IPS-18a (cell line): ENCODE data around the gene TEC.

Experiments used
- H3K27ac ChIP-seq: one replicate; pipeline ENCODE4 v1.5.1; 2013; ENCODE audit warnings: low read length
- H3K27me3 ChIP-seq: one replicate; pipeline ENCODE4 v1.6.1; 2013; ENCODE audit warnings: mild to moderate bottlenecking, low read length; ENCODE audit not compliant: control insufficient read depth, insufficient read depth
- H3K36me3 ChIP-seq: one replicate; pipeline ENCODE4 v1.6.1; 2013; ENCODE audit warnings: low read depth, low read length; ENCODE audit not compliant: control insufficient read depth
- H3K4me1 ChIP-seq: one replicate; pipeline ENCODE4 v1.6.1; 2013; ENCODE audit warnings: low read depth, low read length; ENCODE audit not compliant: control insufficient read depth
- H3K4me3 ChIP-seq: one replicate; pipeline ENCODE4 v1.5.1; 2013; ENCODE audit warnings: low read length
- H3K9ac ChIP-seq: one replicate; pipeline ENCODE4 v1.6.1; 2013; ENCODE audit warnings: mild to moderate bottlenecking, low read length, moderate library complexity
- H3K9me3 ChIP-seq: one replicate; pipeline ENCODE4 v1.6.1; 2013; ENCODE audit warnings: low read depth, low read length; ENCODE audit not compliant: control insufficient read depth

Gene TEC

DNA sequence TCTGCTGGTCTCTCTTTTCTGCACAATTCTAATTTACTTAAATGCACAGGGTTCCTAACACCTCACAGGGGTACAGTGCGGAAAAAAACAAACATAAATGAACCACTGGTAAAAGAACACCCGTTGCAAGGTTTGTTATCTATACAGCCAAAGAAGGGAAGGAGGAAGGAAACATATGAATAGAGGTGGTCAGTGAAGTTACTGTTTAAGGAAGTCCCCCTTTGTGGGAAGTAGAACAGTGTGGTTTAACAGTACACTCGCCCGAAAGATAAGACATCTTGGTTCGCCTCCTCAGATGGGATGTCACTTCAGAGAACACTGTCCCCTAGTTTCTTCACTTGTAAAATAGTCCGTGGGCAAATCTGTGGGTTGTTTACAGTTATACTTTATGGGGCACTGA is 57.5 kb downstream of the TEC start:
- H3K9ac ChIP-seq = no peak overlapping the region
- no peak overlapping the region for H3K27ac ChIP-seq
- H3K4me1 ChIP-seq = peaks cover 3% of the 10 kb centered on the region

DNA sequence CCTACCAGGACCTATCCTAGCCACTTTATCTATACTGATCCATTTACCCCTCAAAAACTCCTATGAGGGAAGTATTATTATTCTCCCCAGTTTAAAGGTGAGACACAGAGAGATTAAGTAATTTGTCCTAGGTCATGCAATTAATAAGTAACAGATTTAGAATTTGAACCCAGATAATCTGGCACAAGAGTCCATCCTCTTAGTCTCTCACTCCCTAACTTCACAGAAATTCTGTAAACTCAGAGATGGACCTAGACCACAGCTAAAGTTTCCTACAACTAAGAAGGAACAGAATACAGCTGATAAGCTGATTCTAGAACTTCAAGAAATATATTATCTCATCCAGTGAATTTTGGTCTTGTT is 58.7 kb downstream of the TEC start:
- Histone ChIP-seq H3K27ac (no peak overlapping the region), H3K4me1 (peaks cover 3% of the 10 kb centered on the region), H3K27me3 (no peaks in the 10 kb centered on the region), H3K36me3 (no peaks in the 10 kb centered on the region), H3K9me3 (no peaks in the 10 kb centered on the region), H3K4me3 (no peak overlapping the region), H3K9ac (no peak overlapping the region)

More for the DNA sequence above, 57.5 kb downstream of the TEC start:
- H3K27me3 ChIP-seq = no peaks in the 10 kb centered on the region
- no peaks in the 10 kb centered on the region for H3K36me3 ChIP-seq
- H3K9me3 ChIP-seq = no peaks in the 10 kb centered on the region
- no peak overlapping the region for H3K4me3 ChIP-seq

DNA sequence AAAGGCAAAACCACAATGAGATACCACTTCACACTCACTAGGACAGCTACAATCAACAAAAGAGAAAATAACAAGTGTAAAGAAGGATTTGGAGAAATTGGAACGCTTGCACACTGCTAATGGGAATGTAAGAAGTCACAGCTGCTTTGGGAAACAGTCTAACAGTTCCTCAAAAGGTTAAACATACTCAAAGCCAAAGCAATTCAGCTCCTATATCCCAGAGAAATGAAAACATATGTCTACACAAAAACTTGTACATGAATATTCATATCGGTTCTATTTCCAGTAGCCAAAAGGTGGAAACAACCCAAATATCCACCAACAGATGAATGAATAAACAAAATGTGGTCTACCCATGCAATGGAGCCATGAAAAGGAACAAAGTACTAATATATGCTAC is 64.0 kb downstream of the TEC start:
- Histone ChIP-seq H3K9me3 (no peaks in the 10 kb centered on the region), H3K27ac (no peak overlapping the region), H3K27me3 (no peaks in the 10 kb centered on the region), H3K9ac (no peak overlapping the region), H3K4me3 (no peak overlapping the region), H3K36me3 (no peaks in the 10 kb centered on the region), H3K4me1 (peaks cover 3% of the 10 kb centered on the region)

DNA sequence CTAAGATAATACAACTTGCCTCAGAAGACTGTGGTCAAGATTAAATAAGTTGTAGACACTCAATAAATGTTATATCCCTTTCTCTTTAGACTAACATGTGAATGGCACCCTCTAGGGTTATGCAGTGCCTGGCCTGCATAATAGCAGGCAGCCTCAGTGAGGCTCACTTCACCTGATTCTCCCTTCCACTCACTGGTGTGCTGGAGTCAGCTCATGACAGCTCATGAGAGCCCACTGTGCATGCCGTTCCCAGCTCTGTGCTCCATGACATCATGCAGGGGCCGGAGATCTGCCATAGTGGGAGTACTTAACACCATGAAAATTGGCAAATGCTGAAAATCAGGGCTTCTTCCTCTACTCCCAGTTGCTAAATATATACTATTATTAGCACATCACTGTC is 64.5 kb downstream of the TEC start:
- Histone ChIP-seq H3K36me3 (no peaks in the 10 kb centered on the region), H3K9ac (no peak overlapping the region), H3K4me3 (no peak overlapping the region), H3K4me1 (peaks cover 3% of the 10 kb centered on the region), H3K9me3 (no peaks in the 10 kb centered on the region), H3K27me3 (no peaks in the 10 kb centered on the region), H3K27ac (no peak overlapping the region)

DNA sequence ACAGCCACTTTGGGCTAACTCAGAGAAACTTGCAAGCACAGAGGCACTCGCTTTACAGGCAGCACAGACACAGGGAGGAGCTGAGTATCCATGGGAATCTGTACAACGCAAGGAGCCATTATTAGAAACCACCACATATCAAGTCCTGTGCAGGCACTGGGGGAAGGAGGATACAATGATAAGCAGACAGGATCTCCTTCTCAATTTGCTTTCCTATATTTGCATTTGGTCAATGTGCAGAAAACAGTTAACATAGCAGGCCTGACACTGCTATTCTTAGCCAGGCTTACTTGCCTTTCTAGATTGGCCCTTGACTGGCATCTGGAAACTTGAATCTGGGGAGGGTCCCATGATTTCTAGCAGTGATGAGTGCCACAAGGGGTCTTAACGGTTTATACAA is 65.8 kb downstream of the TEC start:
- H3K4me3 ChIP-seq = no peak overlapping the region
- no peaks in the 10 kb centered on the region for H3K36me3 ChIP-seq
- peaks cover 3% of the 10 kb centered on the region for H3K4me1 ChIP-seq
- H3K27ac ChIP-seq = no peak overlapping the region
- no peaks in the 10 kb centered on the region for H3K9me3 ChIP-seq
- H3K9ac ChIP-seq = no peak overlapping the region
- H3K27me3 ChIP-seq = no peaks in the 10 kb centered on the region

DNA sequence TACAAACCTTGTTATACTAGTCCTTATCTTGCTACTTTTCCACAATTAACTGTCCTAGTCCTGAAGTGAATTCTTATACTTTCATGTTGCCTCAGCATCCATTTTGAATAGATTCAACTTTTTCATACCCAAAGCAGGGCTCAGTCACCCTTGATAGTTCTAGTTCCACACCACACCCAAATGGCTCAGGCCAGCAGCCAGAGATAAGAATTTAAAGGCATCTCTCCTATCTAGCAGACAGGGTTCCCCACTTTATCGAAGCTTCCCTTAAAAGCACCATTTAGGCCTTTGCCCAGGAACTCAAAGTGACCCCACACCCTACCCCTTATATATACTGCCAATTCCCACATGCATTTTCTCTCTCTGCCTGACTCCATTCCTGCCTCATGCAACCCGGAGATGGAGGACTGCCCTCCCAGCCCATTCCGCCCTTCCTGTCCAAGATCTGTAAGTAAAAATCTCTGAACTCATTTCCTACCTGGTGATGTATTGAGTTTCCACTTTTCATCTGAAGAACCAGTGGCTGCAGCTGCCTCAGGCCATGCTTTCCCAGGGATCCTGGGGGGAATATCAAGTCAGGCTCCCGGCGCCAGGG is 71.9 kb downstream of the TEC start:
- Histone ChIP-seq H3K4me3 (no peak overlapping the region), H3K36me3 (no peaks in the 10 kb centered on the region), H3K9me3 (no peaks in the 10 kb centered on the region), H3K9ac (no peak overlapping the region), H3K27ac (no peak overlapping the region), H3K27me3 (no peaks in the 10 kb centered on the region), H3K4me1 (no peaks in the 10 kb centered on the region)

DNA sequence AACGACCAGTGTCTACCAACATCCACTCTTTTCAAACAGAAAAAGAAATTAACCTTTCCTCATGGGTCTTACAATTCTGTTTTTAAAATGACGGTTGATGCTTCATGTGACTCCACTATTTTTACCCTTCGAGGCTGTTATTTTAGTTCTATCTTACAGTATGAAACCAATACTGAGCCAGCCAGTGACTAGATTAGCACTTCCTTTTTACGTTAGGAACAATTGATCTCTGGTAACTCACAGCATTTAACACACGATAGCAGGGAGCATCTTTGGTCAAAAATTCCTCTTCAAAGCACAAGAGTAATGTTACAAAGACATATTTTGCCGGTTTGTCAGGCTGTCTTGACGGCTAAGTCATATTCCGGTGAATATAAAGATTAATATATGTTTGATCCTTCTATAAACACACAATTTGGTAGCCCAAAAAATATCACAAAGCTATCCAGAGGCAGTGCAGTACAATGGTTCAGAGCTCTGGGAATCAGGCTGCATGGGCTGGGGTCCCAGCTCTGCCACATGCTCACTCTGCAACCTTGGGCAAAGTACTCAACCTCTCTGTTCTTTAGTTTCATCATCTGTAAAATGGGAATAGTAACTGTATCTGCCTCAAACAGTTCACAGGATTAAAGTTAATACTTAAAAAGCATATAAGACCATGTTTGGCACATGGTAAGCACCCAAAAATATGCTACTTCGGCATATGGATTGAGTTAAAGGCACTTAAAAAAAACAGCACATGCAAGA is 72.7 kb downstream of the TEC start:
- H3K27me3 ChIP-seq = no peaks in the 10 kb centered on the region
- no peaks in the 10 kb centered on the region for H3K9me3 ChIP-seq
- H3K36me3 ChIP-seq = no peaks in the 10 kb centered on the region
- no peak overlapping the region for H3K27ac ChIP-seq
- no peak overlapping the region for H3K4me3 ChIP-seq
- H3K4me1 ChIP-seq = no peaks in the 10 kb centered on the region
- no peak overlapping the region for H3K9ac ChIP-seq

DNA sequence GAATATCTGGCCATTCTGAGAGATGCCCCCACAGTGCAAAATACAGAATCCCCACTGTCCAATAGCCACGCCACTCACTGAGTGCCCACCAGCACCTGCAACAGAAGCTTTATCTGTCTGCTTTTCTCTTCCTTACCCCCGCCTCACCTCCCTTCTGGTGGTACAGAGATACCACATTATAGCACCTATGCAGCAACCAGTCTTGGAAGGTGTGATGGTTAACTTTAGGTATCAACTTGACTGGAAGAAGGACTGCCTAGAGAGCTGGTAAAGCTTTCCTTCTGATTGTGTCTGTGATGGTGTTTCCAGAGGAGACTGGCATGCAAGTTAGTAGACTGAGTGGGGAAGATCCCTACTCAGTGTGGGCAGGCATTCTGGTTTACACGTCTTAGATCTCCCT is 73.8 kb downstream of the TEC start:
- H3K4me3 ChIP-seq = no peak overlapping the region
- H3K4me1 ChIP-seq = no peaks in the 10 kb centered on the region
- H3K27ac ChIP-seq = no peak overlapping the region
- no peaks in the 10 kb centered on the region for H3K27me3 ChIP-seq
- no peak overlapping the region for H3K9ac ChIP-seq
- H3K36me3 ChIP-seq = no peaks in the 10 kb centered on the region
- H3K9me3 ChIP-seq = no peaks in the 10 kb centered on the region

DNA sequence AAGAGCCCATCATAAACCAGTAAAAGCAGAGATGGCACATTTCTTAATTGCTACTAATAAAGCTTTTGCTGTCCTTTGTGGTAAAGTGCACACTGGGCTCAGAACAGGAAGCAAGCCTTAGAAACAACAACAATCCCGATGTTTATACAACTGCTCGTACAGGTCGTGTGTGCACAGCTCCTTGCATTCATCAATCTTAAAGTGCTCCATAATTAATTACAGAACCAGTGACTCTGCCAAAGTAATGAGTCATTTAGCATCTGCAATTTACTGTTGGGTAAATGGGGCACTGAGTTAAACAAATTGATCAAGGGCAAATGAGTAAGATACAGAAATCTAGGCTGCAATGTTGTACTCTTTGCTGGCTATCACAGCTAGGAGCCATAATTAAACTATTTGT is 74.3 kb downstream of the TEC start:
- no peak overlapping the region for H3K9ac ChIP-seq

DNA sequence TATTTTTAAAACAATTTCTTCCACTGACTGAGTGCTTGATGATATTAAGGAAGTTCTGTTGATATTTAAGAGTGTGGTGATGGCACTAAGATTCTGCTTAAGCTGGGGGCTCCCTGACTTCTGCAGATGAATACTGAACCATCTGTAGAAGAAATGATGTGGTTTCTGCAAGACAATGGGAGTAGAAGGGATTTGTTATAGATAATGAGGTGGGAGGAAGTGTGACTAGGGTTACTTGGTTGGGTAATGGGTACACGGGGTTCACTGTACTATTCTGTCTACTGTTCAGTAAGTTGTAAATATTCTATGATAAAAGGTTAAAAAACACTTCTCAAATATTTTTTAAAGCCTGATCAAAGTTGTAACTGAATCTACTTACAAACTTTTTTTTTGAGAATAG is 74.7 kb downstream of the TEC start:
- H3K4me1 ChIP-seq = no peaks in the 10 kb centered on the region
- H3K9ac ChIP-seq = no peak overlapping the region
- no peak overlapping the region for H3K27ac ChIP-seq

More for the DNA sequence above, 74.3 kb downstream of the TEC start:
- Histone ChIP-seq H3K27ac (no peak overlapping the region), H3K27me3 (no peaks in the 10 kb centered on the region), H3K9me3 (no peaks in the 10 kb centered on the region), H3K36me3 (no peaks in the 10 kb centered on the region), H3K4me3 (no peak overlapping the region), H3K4me1 (no peaks in the 10 kb centered on the region)

DNA sequence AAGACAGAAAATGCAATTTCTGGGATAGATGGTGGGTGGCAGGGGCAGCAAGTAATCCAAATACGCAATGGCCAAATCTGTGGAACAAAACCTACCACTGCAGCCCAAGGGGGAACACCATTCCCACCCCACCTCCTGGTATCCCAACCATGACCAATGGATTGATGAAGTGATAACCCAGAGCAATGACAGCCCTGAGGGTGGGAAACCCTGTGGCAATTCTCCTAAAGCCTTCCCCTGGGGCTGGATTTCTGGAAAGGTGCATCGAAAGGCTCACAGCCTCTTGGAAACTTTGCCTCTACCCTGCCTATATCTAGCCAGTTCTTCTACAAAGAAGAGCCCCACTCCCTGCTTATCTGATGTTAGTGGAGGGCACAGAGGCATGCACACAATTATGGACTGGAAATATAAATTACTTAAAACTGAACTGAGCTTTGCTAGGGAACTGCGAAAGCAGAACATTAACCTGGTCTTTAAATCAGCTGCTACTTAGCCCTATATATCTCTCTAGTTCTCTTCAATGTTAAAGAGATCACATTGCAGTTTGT is 75.6 kb downstream of the TEC start:
- no peaks in the 10 kb centered on the region for H3K9me3 ChIP-seq
- no peaks in the 10 kb centered on the region for H3K27me3 ChIP-seq
- no peak overlapping the region for H3K9ac ChIP-seq
- no peak overlapping the region for H3K27ac ChIP-seq
- H3K4me3 ChIP-seq = no peak overlapping the region
- H3K36me3 ChIP-seq = no peaks in the 10 kb centered on the region
- no peaks in the 10 kb centered on the region for H3K4me1 ChIP-seq

More for the DNA sequence above, 74.7 kb downstream of the TEC start:
- H3K9me3 ChIP-seq = no peaks in the 10 kb centered on the region
- H3K4me3 ChIP-seq = no peak overlapping the region
- no peaks in the 10 kb centered on the region for H3K27me3 ChIP-seq
- no peaks in the 10 kb centered on the region for H3K36me3 ChIP-seq
